GM03348 (cell line): Measurements from ENCODE around the gene BCAS3.
"Not testable (repeated sequence)": the region's sequence is repeated elsewhere in the genome, so short reads cannot be mapped to it uniquely, and the experiment has no call there.

Experiments used
- DNase-seq: peaks from one replicate; pipeline ENCODE4 v3.0.0; 2012; ENCODE audit warnings: low spot score

Gene BCAS3

GRCh38 chr17:61338000-61338798, 660.5 kb downstream of the BCAS3 start:
- peak; percentile 68 for DNase-seq

DNA sequence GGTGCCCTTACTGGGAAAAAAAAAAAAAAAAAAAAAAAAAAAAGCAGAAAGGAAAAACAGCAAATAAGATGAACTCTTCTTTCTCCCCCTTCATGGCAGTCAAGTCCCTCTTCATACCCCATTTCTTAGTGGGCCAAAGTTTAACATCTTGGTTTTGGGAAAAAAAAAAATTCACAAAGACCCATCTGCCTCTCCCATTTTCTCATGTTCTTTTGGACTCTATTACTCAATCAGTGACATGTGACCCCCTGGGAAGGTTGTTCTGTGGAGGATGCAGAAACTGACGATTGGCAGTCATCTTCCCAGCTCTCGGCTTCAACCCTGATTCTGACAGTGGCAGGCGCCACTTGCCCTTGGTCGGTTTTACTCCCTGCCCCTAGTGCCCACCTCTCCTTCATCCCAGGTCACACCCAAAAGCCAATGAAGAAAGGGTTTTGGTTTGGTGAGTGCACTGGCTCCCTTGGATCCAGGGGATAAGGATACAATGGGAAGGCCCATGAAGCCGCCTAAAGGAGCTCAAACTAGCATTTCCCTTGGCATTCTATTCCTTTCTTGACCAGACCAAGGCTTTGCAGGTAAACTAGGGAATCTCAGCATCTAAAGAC, 661.3 kb downstream of the BCAS3 start:
- DNase-seq = no peak

DNA sequence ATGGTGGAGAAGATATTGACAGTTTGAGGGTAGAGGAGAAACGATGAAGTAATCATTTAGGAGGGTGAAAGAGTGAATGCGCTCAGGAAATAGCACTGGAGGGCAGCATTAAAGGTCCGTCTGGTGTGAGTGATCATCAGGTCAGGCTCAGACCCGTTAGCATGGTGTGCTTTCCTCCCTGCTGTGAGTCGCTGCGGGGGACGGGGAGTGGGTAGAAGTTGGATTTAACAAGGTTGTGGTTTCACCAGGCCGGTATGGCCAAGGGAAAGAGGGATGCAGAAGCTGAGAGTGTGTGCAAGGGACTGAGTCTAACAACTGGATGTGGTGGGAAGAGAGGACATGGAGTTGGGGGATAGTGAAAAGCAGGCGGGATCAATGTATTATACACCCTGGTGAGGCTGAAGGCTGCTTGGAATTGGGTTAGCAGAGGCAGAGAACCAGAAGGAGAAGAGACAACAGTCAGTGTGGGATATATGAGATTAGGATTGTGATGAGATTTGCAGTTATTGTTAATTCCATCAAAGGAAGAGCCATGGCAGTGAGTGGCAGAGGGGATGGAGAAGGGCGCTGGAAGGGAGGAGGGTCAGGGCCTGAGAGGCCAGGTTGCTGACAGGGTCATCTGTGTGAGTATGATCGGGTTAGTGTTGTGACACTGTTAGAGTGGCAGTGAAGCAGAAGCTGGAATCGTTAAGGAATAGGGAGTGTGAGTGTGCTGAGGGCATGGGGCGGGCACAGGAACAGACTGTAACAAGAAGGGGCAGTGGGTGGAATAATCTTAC, 663.0 kb downstream of the BCAS3 start:
- no peak for DNase-seq

DNA sequence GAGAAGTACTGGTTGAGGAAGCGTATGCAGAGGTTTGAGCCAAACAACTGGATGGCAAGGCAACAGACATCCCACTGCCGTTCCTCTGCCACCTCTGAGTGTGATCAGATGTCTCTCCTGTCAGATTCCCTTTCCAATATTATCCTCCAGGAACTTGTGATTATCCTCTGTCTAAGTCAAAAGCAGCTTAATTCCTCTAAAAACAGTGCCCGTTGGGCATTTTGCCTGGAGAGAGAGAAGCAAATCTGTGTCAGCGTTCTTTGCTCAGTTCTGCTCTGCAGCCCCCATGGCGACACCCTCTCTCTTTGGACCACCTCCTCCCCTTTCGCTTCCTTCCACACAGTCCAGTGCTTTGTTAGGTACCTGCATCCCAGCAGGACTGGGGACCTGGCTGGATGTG, 665.9 kb downstream of the BCAS3 start:
- no peak for DNase-seq

- DNase-seq = no peak
Observed at GRCh38 chr17:61345061-61345460, 667.4 kb downstream of the BCAS3 start.

- DNase-seq = no peak
Observed at GRCh38 chr17:61345825-61346666, 668.4 kb downstream of the BCAS3 start.

GRCh38 chr17:61349350-61349749, 671.7 kb downstream of the BCAS3 start:
- no peak for DNase-seq

GRCh38 chr17:61351745-61352407, 674.2 kb downstream of the BCAS3 start:
- no peak for DNase-seq

GRCh38 chr17:61352408-61352770, 674.7 kb downstream of the BCAS3 start:
- DNase-seq = no peak

- DNase-seq = no peak
Observed at GRCh38 chr17:61352781-61353491, 675.3 kb downstream of the BCAS3 start.

DNA sequence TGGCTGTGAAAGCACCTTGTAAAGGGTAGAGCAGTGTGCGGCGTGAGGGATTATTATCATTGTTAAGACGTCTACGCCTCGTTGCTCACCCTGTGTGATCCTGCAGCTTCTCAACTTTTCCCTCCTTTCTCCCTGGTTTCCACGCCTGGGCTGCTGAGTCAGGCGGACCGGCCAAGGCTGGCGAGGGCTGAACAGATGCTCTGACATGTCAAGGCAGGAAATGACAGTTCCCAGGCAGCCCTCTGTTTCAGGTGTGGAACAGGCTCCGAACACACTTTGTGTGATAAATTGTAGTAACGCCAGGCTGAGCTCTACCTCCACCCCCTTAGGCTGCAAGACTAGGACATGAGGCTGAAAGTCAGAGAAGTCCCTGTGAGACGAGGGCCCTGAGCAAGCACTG, 676.0 kb downstream of the BCAS3 start:
- no peak for DNase-seq

GRCh38 chr17:61354895-61355874, 677.5 kb downstream of the BCAS3 start:
- DNase-seq = no peak

- not testable (repeated sequence) for DNase-seq
Observed at GRCh38 chr17:61357061-61357460, 679.4 kb downstream of the BCAS3 start.

GRCh38 chr17:61359513-61359912, 681.9 kb downstream of the BCAS3 start:
- DNase-seq = not testable (repeated sequence)

DNA sequence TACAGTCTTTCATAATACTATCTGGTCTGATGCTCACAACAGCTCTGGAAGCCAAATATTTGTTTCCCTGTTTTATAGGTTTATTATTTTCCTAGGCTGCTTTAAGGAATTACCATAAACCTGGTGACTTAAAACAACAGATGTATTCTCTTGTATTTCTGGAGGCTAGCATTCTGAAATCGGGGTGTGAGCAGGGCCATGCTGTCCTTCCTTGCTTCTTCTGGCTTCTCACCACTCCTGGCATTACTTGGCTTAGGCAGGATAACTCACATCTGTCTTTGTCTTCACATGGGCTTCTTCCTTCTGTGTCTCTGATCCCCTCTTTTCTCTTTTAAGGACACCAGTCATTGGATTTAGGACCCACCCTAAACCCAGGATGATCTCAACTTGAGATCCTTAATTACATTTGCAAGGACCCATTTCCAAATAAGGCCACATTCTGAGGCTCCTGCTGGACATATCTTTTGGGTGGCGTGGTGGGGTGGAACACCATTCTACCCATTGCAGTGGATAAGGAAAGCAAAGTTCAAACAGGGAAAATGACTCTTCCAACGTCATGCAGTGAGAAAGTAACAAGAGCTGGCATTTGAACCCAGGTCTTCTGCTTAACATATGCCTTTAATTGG, 682.8 kb downstream of the BCAS3 start:
- no peak for DNase-seq

DNA sequence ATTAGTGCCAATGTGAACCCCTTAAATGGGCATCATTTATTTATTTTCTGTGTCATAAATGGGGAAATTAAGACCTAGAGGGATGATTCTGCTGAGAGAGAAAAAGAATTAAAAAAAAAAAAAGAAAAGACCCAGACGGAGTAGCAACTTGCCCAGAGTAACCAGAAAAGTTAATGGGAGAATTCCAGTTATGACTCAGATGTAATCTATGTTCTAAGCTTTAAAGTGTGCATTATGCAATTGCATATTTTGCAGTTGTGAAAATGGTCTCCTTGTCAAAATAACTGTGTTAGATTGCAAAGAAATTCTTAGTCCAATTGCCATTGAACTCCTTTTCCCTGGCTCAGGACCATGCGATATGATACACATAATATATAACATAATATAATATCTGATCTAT, 683.4 kb downstream of the BCAS3 start:
- DNase-seq = peak; percentile 87

DNA sequence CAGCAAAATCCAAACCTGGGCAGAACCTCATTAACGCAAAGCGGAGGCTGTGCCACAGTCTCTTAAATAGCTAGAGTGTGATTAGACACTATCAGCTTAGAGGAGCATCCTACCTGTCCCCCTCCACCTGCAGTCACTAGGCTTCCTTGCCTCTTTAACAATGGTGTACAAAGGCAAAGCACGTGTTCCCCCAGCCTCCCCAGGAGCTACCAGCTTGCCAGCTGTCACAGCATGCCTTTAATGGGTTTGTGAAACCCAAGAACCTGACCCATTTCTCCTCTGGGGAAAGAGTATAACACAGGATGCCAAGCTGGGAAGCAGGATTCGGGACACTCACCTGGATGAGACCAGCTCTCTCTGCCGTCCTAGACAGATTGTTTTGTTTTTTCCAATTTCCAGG, 684.7 kb downstream of the BCAS3 start:
- no peak for DNase-seq

GRCh38 chr17:61362852-61363600, 685.4 kb downstream of the BCAS3 start:
- no peak for DNase-seq
